Astrocyte (in vitro differentiated cells and primary cell): ENCODE data around the gene PGM2. TPM values are rescaled to one million over a fixed set of nuclear protein-coding genes. Genes with fewer than 3 reads are reported as not detected.
A peak's percentile ranks its signal among the peaks of the same experiment; 100 is the strongest.

Experiments used
- DNase-seq: peaks from one replicate; pipeline ENCODE4 v3.0.0-alpha.2; 2010; ENCODE audit warnings: low read depth
- FAIRE-seq: peaks from 2 replicates; lab custom pipeline; 2011; peaks lifted over from hg19 to GRCh38; lab: Jason Lieb, UNC
- H2AFZ ChIP-seq: 2 replicates; pipeline ENCODE4 v1.6.0; 2012; ENCODE audit warnings: low read depth, low read length, inconsistent platforms
- H3K27ac ChIP-seq: 2 replicates; pipeline ENCODE4 v1.5.1; 2011; ENCODE audit warnings: low read depth, low read length, inconsistent platforms
- H3K27me3 ChIP-seq: 2 replicates; pipeline ENCODE4 v1.6.0; 2011; ENCODE audit warnings: low read length, inconsistent platforms; ENCODE audit not compliant: insufficient read depth
- H3K36me3 ChIP-seq: 2 replicates; pipeline ENCODE4 v1.5.1; 2011; ENCODE audit warnings: low read length, inconsistent platforms; ENCODE audit not compliant: insufficient read depth
- H3K4me1 ChIP-seq: 2 replicates; pipeline ENCODE4 v1.5.1; 2011; ENCODE audit warnings: low read length, inconsistent platforms; ENCODE audit not compliant: insufficient read depth
- H3K4me2 ChIP-seq: 2 replicates; pipeline ENCODE4 v1.6.0; 2012; ENCODE audit warnings: low read length, inconsistent platforms
- H3K4me3 ChIP-seq: 2 replicates; pipeline ENCODE4 v1.5.1; 2011; ENCODE audit warnings: low read depth, mild to moderate bottlenecking, low read length, inconsistent platforms; ENCODE audit not compliant: insufficient read depth
- H3K79me2 ChIP-seq: 2 replicates; pipeline ENCODE4 v1.6.0; 2012; ENCODE audit warnings: mild to moderate bottlenecking, low read length, inconsistent platforms; ENCODE audit not compliant: insufficient read depth
- H3K9ac ChIP-seq: 2 replicates; pipeline ENCODE4 v1.6.0; 2012; ENCODE audit warnings: mild to moderate bottlenecking, low read length, inconsistent platforms
- H3K9me3 ChIP-seq: 2 replicates; pipeline ENCODE4 v1.5.1; 2012; ENCODE audit warnings: low read depth, mild to moderate bottlenecking, low read length, inconsistent platforms; ENCODE audit not compliant: insufficient read depth
- H4K20me1 ChIP-seq: 2 replicates; pipeline ENCODE4 v1.6.0; 2012; ENCODE audit warnings: low read length, inconsistent platforms; ENCODE audit not compliant: insufficient read depth
- H3K27ac Mint-ChIP-seq: one replicate; pipeline ENCODE4 v1.8.0; 2021; ENCODE audit warnings: mild to moderate bottlenecking, mixed read lengths; ENCODE audit not compliant: unreplicated experiment
- H3K27me3 Mint-ChIP-seq: one replicate; pipeline ENCODE4 v1.8.0; 2021; ENCODE audit warnings: low read depth, mixed read lengths; ENCODE audit not compliant: unreplicated experiment
- H3K36me3 Mint-ChIP-seq: one replicate; pipeline ENCODE4 v1.8.0; 2021; ENCODE audit warnings: low read depth, mixed read lengths; ENCODE audit not compliant: unreplicated experiment
- H3K4me1 Mint-ChIP-seq: one replicate; pipeline ENCODE4 v1.8.0; 2021; ENCODE audit warnings: low read depth, mixed read lengths; ENCODE audit not compliant: unreplicated experiment
- H3K4me3 Mint-ChIP-seq: one replicate; pipeline ENCODE4 v1.8.0; 2021; ENCODE audit warnings: mild to moderate bottlenecking, moderate library complexity, mixed read lengths; ENCODE audit not compliant: unreplicated experiment
- H3K9me3 Mint-ChIP-seq: one replicate; pipeline ENCODE4 v1.8.0; 2021; ENCODE audit warnings: mild to moderate bottlenecking, mixed read lengths; ENCODE audit not compliant: unreplicated experiment
- EZH2 ChIP-seq: IDR thresholded peaks from 2 replicates; pipeline ENCODE4 v1.6.1; 2012; ENCODE audit warnings: mild to moderate bottlenecking, low read length, inconsistent platforms; ENCODE audit not compliant: insufficient read depth
- total RNA-seq: library from RNA; stranded (reverse); gene quantifications from 2 replicates; pipeline ENCODE4 v1.2.1, GENCODE V29; 2021
- TF ChIP-seq, protein P1 (sequence below): IDR thresholded peaks from 2 replicates; pipeline ENCODE4 v1.5.1; 2011; ENCODE audit warnings: low read depth, mild to moderate bottlenecking, inconsistent platforms, low read length, moderate library complexity; ENCODE audit not compliant: insufficient read depth

Gene PGM2
- total RNA-seq, 1 donor from 2014 or later: 24.4 TPM

DNA sequence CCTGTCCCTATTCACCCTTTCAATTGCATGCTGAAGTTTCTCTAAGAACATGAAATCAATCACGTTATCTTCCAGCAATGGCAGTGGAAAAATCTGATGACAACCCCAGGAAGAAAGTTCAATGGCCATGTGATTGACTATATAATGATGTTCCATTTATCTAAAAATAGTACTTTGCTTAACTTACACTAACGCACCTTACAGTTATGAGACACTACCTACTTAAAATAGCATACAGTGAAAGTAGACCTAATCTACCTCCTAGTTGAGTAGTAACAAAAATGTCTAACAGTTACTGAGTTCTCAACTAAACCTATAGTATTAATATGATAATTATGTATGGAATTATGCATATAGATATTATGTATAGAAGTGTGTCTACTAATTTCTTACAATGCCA is 28.6 kb upstream of the PGM2 start:
- no peak overlapping the region for H3K4me3 ChIP-seq
- no peak overlapping the region for H3K27ac ChIP-seq
- TF ChIP-seq EZH2: no peak
- TF ChIP-seq, protein P1, sequence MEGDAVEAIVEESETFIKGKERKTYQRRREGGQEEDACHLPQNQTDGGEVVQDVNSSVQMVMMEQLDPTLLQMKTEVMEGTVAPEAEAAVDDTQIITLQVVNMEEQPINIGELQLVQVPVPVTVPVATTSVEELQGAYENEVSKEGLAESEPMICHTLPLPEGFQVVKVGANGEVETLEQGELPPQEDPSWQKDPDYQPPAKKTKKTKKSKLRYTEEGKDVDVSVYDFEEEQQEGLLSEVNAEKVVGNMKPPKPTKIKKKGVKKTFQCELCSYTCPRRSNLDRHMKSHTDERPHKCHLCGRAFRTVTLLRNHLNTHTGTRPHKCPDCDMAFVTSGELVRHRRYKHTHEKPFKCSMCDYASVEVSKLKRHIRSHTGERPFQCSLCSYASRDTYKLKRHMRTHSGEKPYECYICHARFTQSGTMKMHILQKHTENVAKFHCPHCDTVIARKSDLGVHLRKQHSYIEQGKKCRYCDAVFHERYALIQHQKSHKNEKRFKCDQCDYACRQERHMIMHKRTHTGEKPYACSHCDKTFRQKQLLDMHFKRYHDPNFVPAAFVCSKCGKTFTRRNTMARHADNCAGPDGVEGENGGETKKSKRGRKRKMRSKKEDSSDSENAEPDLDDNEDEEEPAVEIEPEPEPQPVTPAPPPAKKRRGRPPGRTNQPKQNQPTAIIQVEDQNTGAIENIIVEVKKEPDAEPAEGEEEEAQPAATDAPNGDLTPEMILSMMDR: no peak
- DNase-seq (no peak), FAIRE-seq (no peak)
- peaks cover 5% of the 10 kb centered on the region for H3K27me3 ChIP-seq
- no peak overlapping the region for H3K4me2 ChIP-seq
- Mint-ChIP-seq H3K4me3 (no peak overlapping the region), H3K27ac (no peak overlapping the region), H3K36me3 (no peaks in the 10 kb centered on the region), H3K27me3 (no peaks in the 10 kb centered on the region), H3K9me3 (no peaks in the 10 kb centered on the region), H3K4me1 (no peaks in the 10 kb centered on the region)
- no peak overlapping the region for H3K9ac ChIP-seq
- H3K9me3 ChIP-seq: peaks cover 1% of the 10 kb centered on the region
- H3K4me1 ChIP-seq: no peaks in the 10 kb centered on the region
- no peaks in the 10 kb centered on the region for H4K20me1 ChIP-seq
- no peaks in the 10 kb centered on the region for H3K36me3 ChIP-seq
- H3K79me2 ChIP-seq: no peaks in the 10 kb centered on the region
- no peak overlapping the region for H2AFZ ChIP-seq

DNA sequence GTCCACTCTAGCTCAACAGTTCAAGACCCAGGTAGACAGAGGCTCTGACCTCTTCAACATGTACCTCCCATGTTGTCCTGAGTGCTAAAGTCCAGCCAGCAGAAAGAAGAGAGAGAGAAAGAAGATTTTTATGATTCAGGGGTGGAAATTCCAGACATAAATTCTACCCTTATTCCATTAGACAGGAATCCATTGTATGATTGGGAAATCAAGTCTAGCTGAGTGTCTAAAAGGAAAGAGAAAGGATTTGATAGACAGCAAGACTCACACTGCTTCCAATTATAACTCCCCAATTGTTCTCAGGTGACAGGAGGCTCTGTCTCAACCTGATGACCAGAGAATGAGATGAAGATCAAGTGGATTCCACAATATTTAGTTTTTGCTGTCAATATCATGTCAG is 27.9 kb upstream of the PGM2 start:
- FAIRE-seq: no peak

DNA sequence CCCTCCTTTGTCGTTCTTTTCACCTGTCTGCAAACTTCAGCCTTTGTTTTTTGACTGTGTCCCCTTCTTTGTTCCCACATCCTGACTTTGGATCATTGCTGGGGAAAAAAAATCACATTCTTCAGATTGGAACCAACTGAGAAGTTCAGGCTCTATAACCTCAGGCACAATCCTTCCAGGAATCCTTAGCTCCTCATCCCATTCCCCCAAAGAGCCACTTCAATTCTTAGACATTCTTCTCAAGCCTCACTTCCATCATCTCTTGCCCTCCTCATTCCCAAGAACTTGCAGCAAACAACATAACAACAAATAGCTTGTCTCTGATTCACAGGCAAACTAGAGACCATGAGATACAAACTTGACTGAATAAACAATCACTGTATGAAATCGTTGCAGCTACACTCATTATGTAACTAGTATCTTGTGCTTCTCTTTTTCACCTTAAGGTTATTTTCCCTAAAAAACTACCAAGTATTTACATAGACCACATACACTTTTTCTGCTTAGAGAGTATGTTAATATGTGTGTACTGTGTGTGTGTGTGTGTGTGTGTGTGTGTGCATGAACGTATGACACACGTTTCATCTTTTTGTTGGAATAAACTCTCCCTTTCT is 26.4 kb upstream of the PGM2 start:
- H3K4me1 Mint-ChIP-seq: no peaks in the 10 kb centered on the region
- no peaks in the 10 kb centered on the region for H4K20me1 ChIP-seq
- no peak overlapping the region for H3K4me3 Mint-ChIP-seq
- DNase-seq (no peak), FAIRE-seq (peak; percentile 26)
- no peak overlapping the region for H2AFZ ChIP-seq
- H3K27me3 Mint-ChIP-seq: no peaks in the 10 kb centered on the region
- H3K36me3 Mint-ChIP-seq: no peaks in the 10 kb centered on the region
- H3K27me3 ChIP-seq: peaks cover 5% of the 10 kb centered on the region
- H3K4me1 ChIP-seq: no peaks in the 10 kb centered on the region
- TF ChIP-seq EZH2: no peak
- H3K36me3 ChIP-seq: no peaks in the 10 kb centered on the region
- H3K4me2 ChIP-seq: no peak overlapping the region
- no peak overlapping the region for H3K9ac ChIP-seq
- no peak overlapping the region for H3K27ac ChIP-seq
- H3K4me3 ChIP-seq: no peak overlapping the region
- no peaks in the 10 kb centered on the region for H3K9me3 ChIP-seq
- no peaks in the 10 kb centered on the region for H3K9me3 Mint-ChIP-seq
- H3K79me2 ChIP-seq: no peaks in the 10 kb centered on the region
- no peak overlapping the region for H3K27ac Mint-ChIP-seq

More for the DNA sequence above, 27.9 kb upstream of the PGM2 start:
- Histone ChIP-seq H3K9ac (no peak overlapping the region), H3K36me3 (no peaks in the 10 kb centered on the region), H2AFZ (no peak overlapping the region), H3K4me2 (no peak overlapping the region), H4K20me1 (no peaks in the 10 kb centered on the region), H3K4me1 (no peaks in the 10 kb centered on the region), H3K27ac (no peak overlapping the region), H3K4me3 (no peak overlapping the region), H3K79me2 (no peaks in the 10 kb centered on the region), H3K27me3 (peaks cover 5% of the 10 kb centered on the region), H3K9me3 (no peaks in the 10 kb centered on the region)
- H3K36me3 Mint-ChIP-seq: no peaks in the 10 kb centered on the region
- no peaks in the 10 kb centered on the region for H3K4me1 Mint-ChIP-seq
- DNase-seq: no peak
- no peak overlapping the region for H3K27ac Mint-ChIP-seq
- H3K4me3 Mint-ChIP-seq: no peak overlapping the region
- TF ChIP-seq, protein P1: no peak
- no peak for TF ChIP-seq EZH2
- no peaks in the 10 kb centered on the region for H3K27me3 Mint-ChIP-seq
- H3K9me3 Mint-ChIP-seq: no peaks in the 10 kb centered on the region
